ENCODE results near the gene CDH5. TPM values are rescaled to one million over a fixed set of nuclear protein-coding genes. Genes with fewer than 3 reads are reported as not detected.

The CDH5 gene
- total RNA-seq, 2 experiments from 2014 or later, result not detected

- Mint-ChIP-seq H3K4me1 (ENCODE audit: low read depth) (no peaks in the 10 kb centered on the region), H3K27ac (no peak overlapping the region), H3K27me3 (ENCODE audit: low read depth) (no peaks in the 10 kb centered on the region), H3K36me3 (ENCODE audit: low read depth) (no peaks in the 10 kb centered on the region), H3K4me3 (no peak overlapping the region), H3K9me3 (no peaks in the 10 kb centered on the region)
- no peak for DNase-seq
- CTCF ChIA-PET, result interaction anchor here (0.8 kb wide), 1 partner anchor 17 kb away, joined by 3 read pairs; no protein-coding TSS in a partner anchor
- intact Hi-C loops (cut with micrococcal nuclease), result no loop called here
These were observed 23.0 kb downstream of the CDH5 start for GRCh38 chr16:66389256-66390176.

- no peaks in the 10 kb centered on the region for H3K27me3 Mint-ChIP-seq (ENCODE audit: low read depth)
- CTCF ChIA-PET, result interaction anchor here (0.8 to 0.9 kb wide), 2 partner anchors 16 to 33 kb away, joined by 3 read pairs; no protein-coding TSS in a partner anchor
- intact Hi-C loops (cut with micrococcal nuclease), result no loop called here
These were observed 24.0 kb downstream of the CDH5 start for GRCh38 chr16:66390346-66391108.

GRCh38 chr16:66391726-66392670, 25.5 kb downstream of the CDH5 start:
- no peaks in the 10 kb centered on the region for H3K4me1 Mint-ChIP-seq (ENCODE audit: low read depth)
- CTCF ChIA-PET, result interaction anchor here (1.1 kb wide), 1 partner anchor 50 kb away, joined by 3 read pairs; no protein-coding TSS in a partner anchor
- H3K36me3 Mint-ChIP-seq (ENCODE audit: low read depth), result no peaks in the 10 kb centered on the region

More at GRCh38 chr16:66390346-66391108, 24.0 kb downstream of the CDH5 start:
- H3K4me3 Mint-ChIP-seq, result no peak overlapping the region
- H3K4me1 Mint-ChIP-seq (ENCODE audit: low read depth), result no peaks in the 10 kb centered on the region
- DNase-seq, result no peak
- no peaks in the 10 kb centered on the region for H3K9me3 Mint-ChIP-seq
- no peak overlapping the region for H3K27ac Mint-ChIP-seq
- no peaks in the 10 kb centered on the region for H3K36me3 Mint-ChIP-seq (ENCODE audit: low read depth)

GRCh38 chr16:66395806-66396555, 29.5 kb downstream of the CDH5 start:
- no peak for DNase-seq
- Mint-ChIP-seq H3K4me3 (no peak overlapping the region), H3K9me3 (no peaks in the 10 kb centered on the region), H3K4me1 (ENCODE audit: low read depth) (no peaks in the 10 kb centered on the region), H3K27me3 (ENCODE audit: low read depth) (no peaks in the 10 kb centered on the region), H3K36me3 (ENCODE audit: low read depth) (no peaks in the 10 kb centered on the region), H3K27ac (no peak overlapping the region)
- CTCF ChIA-PET, result no interaction called here
- intact Hi-C loops (cut with micrococcal nuclease), result no loop called here

More at GRCh38 chr16:66391726-66392670, 25.5 kb downstream of the CDH5 start:
- Mint-ChIP-seq H3K27me3 (ENCODE audit: low read depth) (no peaks in the 10 kb centered on the region), H3K4me3 (no peak overlapping the region), H3K9me3 (no peaks in the 10 kb centered on the region), H3K27ac (no peak overlapping the region)
- intact Hi-C loops (cut with micrococcal nuclease), result no loop called here
- DNase-seq, result no peak

DNA sequence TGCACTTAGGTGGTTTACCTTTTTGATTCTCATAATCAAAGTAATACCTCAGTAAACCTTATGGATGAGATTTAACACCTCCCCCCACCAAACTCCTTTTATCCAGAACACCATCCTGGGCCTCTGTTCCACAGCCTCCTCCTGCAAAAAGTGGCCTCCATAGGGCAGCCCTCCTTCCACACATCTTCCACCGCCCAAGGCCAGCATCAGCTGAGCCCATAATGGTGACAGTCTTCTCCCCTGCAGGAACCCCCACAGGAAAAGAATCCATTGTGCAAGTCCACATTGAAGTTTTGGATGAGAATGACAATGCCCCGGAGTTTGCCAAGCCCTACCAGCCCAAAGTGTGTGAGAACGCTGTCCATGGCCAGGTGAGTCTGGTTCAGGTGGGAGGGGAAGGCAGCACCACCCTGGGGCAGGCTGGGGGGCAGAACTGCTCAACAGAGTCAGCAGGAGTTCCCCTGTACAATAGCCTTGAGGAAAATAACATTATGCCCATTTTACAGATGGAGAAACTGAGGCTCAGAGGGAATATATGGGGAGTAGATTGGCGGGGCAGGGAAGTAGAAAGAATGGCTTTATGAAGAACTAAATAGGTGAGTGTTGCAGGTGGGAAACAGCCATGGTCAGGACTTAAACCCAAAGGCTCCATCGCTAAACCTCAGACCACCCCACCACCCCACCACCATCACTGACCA, 31.4 kb downstream of the CDH5 start:
- Mint-ChIP-seq H3K4me1 (ENCODE audit: low read depth) (no peaks in the 10 kb centered on the region), H3K27ac (no peak overlapping the region), H3K4me3 (no peak overlapping the region), H3K36me3 (ENCODE audit: low read depth) (no peaks in the 10 kb centered on the region), H3K27me3 (ENCODE audit: low read depth) (no peaks in the 10 kb centered on the region), H3K9me3 (no peaks in the 10 kb centered on the region)
- CTCF ChIA-PET, result no interaction called here
- intact Hi-C loops (cut with micrococcal nuclease), result no loop called here
- no peak for DNase-seq

DNA sequence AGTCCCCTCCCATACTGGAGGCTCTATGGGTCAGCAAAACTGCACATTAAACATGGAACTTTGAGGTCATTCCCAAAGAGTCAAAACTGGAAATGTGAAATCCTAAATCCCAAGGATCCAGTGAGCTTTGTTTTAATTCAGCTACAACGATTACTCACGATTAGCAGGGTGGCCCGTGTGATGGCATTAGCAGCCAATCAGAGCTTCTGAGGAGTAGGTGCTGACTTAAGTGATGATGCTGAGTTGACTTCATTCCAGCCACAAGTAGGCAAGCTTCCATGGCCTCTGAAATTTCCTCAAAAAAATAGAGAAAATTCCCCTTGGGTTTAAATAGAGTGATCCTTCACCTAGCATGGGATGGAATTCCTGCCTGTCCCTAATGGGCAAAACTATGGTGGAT, 32.5 kb downstream of the CDH5 start:
- no peaks in the 10 kb centered on the region for H3K9me3 Mint-ChIP-seq
- H3K36me3 Mint-ChIP-seq (ENCODE audit: low read depth), result no peaks in the 10 kb centered on the region
- CTCF ChIA-PET, result no interaction called here
- no peak overlapping the region for H3K27ac Mint-ChIP-seq
- DNase-seq, result no peak
- H3K4me3 Mint-ChIP-seq, result no peak overlapping the region
- no peaks in the 10 kb centered on the region for H3K4me1 Mint-ChIP-seq (ENCODE audit: low read depth)
- H3K27me3 Mint-ChIP-seq (ENCODE audit: low read depth), result no peaks in the 10 kb centered on the region
- intact Hi-C loops (cut with micrococcal nuclease), result no loop called here

- intact Hi-C loops (cut with micrococcal nuclease), result no loop called here
- CTCF ChIA-PET, result interaction anchor here (0.7 kb wide), 1 partner anchor 56 kb away, joined by 3 read pairs; no protein-coding TSS in a partner anchor
- no peak for DNase-seq
- no peak overlapping the region for H3K27ac Mint-ChIP-seq
- H3K4me1 Mint-ChIP-seq (ENCODE audit: low read depth), result no peaks in the 10 kb centered on the region
- H3K9me3 Mint-ChIP-seq, result no peaks in the 10 kb centered on the region
- H3K27me3 Mint-ChIP-seq (ENCODE audit: low read depth), result no peaks in the 10 kb centered on the region
- no peak overlapping the region for H3K4me3 Mint-ChIP-seq
- H3K36me3 Mint-ChIP-seq (ENCODE audit: low read depth), result no peaks in the 10 kb centered on the region
These were observed 33.4 kb downstream of the CDH5 start for GRCh38 chr16:66399930-66400329.

GRCh38 chr16:66400503-66401380, 34.3 kb downstream of the CDH5 start:
- Mint-ChIP-seq H3K27ac (no peak overlapping the region), H3K36me3 (ENCODE audit: low read depth) (no peaks in the 10 kb centered on the region), H3K4me1 (ENCODE audit: low read depth) (no peaks in the 10 kb centered on the region), H3K4me3 (no peak overlapping the region), H3K27me3 (ENCODE audit: low read depth) (no peaks in the 10 kb centered on the region), H3K9me3 (no peaks in the 10 kb centered on the region)
- CTCF ChIA-PET, result interaction anchor here (0.7 kb wide), 1 partner anchor 57 kb away, joined by 3 read pairs; no protein-coding TSS in a partner anchor
- intact Hi-C loops (cut with micrococcal nuclease), result no loop called here
- no peak for DNase-seq

GRCh38 chr16:66401610-66402009, 35.1 kb downstream of the CDH5 start:
- Mint-ChIP-seq H3K4me1 (ENCODE audit: low read depth) (no peaks in the 10 kb centered on the region), H3K9me3 (no peaks in the 10 kb centered on the region), H3K27ac (no peak overlapping the region), H3K36me3 (ENCODE audit: low read depth) (no peaks in the 10 kb centered on the region), H3K4me3 (no peak overlapping the region), H3K27me3 (ENCODE audit: low read depth) (no peaks in the 10 kb centered on the region)
- CTCF ChIA-PET, result no interaction called here
- intact Hi-C loops (cut with micrococcal nuclease), result no loop called here
- DNase-seq, result no peak

- intact Hi-C loops (cut with micrococcal nuclease), result no loop called here
- no peak for DNase-seq
- Mint-ChIP-seq H3K27me3 (ENCODE audit: low read depth) (no peaks in the 10 kb centered on the region), H3K4me3 (no peak overlapping the region), H3K4me1 (ENCODE audit: low read depth) (peaks cover 4% of the 10 kb centered on the region), H3K27ac (no peak overlapping the region), H3K36me3 (ENCODE audit: low read depth) (no peaks in the 10 kb centered on the region), H3K9me3 (no peaks in the 10 kb centered on the region)
- CTCF ChIA-PET, result no interaction called here
These were observed 35.7 kb downstream of the CDH5 start for GRCh38 chr16:66402166-66402565.
